A172 (cell line): Measurements from ENCODE around the gene PIK3C2G. TPM values are rescaled to one million over a fixed set of nuclear protein-coding genes. Genes with fewer than 3 reads are reported as not detected.
A peak's percentile ranks its signal among the peaks of the same experiment; 100 is the strongest.

ENCODE experiments used
- DNase-seq: peaks from one replicate; pipeline ENCODE4 v3.0.0-alpha.2; 2015; ENCODE audit warnings: low spot score
- total RNA-seq: library from RNA; depleted of rRNA; stranded (reverse); fragments of >200 nt; shearing (Covaris generic); gene quantifications from 2 replicates; pipeline ENCODE4 v1.2.3, GENCODE V29; 2014

PIK3C2G gene
- total RNA-seq, 1 experiment from 2014 or later, result not detected

DNA sequence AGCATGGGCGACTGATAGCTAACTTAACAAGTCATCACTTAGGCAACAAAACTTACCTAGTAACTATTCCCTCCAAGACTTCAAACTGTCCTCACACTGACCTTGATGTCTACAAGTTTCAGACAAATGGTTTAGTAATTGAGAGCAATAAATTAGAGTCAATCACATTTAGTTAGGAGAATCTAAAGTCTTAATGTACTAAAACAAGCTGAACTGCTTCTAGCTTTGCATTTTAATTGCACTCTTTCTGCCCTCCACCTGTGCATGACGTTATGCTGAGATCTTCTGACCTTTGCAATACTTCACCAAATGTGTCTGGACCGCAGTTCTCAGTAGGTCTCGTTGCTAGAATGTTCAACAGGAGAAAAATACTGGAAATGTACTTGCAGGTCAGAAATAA lies 158.0 kb downstream of the PIK3C2G start:
- DNase-seq, result no peak

DNA sequence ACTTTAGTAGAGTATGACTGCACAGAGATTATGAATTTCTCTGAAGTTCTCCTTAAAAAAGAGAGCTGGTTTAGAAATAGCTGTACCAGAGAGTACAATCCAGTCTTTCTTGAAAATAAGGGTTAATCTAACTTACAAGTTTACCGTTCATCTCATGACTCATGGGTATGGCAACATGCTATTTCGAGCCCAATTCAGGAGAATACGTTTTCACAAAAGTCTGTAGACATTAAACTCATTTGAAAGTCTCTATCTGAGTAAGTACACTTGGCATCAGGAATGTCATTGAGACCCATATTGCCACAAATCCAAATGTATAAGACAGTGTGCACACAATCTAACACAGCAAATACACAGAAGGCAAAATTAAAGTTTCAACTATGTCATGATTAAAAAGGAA lies 160.5 kb downstream of the PIK3C2G start:
- DNase-seq, result no peak

DNA sequence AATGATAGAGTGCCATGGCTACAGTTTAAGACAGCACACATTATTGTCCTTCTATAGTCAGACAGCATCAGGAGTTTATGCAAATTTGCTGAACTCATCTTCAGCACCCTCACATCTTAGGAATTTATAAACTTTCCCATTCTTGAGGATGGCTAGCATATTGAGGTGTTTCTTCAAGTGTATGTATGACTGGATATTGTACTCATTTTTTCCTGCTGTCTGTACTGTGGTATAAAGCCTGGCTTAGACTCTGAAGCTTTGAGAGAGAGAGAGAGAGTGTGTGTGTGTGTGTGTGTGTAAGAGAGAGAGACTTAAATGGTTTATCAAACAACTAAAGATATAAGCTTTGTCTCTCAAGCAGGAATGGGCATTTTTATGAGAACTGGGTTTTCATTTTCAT lies 161.6 kb downstream of the PIK3C2G start:
- DNase-seq, result peak; percentile 9

DNA sequence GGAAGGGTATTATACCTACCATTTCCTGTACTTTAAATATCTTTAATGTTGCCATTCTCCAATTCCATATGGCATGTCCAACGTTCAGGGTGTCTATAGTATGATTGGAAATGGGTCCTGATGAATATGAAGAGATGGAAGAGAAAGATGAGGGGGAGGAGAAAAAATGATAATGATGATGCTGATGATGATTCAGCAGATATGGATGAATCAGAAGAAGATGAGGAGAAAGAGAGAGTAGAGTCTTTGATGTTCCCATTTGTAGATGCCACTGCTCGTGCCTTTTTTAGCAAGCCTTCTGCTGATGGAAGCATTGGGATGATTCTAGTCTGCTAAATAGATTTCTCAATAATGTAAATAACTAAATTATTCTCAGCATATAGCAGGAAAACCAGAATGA lies 163.5 kb downstream of the PIK3C2G start:
- DNase-seq, result no peak

DNA sequence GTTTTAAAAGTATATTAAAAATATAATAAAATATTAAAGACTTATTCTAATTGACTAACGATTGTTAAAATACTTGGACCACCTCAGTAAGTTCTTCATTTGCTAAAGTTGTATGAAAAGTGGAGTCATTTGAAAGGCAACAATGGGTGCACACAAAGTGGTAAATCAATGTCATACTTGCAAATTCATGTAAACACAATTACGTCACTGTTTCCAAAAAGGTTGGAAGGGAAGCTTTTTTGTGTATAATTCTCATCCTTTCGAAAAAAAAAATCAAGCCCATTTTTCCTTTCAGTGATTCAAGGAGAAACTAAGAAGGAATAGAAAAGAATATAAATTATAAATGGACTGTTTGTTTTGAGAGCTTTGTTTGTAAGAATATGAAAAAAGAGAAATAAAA lies 166.2 kb downstream of the PIK3C2G start:
- DNase-seq, result no peak

DNA sequence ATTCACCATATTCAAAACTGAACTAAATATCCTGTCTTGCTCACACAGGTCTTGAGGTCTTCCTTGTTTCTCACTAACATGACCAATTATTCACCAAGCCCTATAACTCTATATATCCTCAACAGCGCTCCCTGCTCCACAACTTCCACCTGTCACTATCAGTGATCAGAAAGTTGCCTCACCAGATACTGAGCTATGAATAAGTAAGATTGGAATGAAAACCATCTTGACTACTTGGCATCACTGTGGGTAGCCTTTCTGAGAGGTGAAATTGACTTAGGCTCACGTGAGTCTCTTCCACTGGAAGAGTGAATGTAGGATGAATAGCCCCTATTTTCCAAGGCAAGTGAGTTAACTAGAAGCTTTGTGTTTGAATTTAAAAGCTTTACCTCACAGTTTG lies 167.1 kb downstream of the PIK3C2G start:
- DNase-seq, result peak; percentile 78

DNA sequence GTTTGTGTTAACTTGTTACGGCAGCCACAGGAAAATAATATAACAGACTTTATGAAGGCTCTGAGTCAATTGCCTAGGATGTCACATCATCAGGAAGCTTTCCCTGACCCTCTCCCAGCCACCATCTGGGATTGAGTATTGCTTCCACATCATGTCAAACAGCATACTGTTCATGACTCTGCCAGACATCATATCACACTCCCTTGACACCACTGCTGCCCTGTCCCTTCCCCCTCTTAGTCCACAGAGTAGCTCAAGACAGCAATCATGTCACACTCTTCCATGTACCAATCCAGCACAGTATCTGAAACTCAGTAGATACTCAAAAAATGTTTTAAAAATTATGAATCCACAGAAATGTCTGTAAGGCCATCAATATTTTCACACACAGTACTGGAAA lies 168.0 kb downstream of the PIK3C2G start:
- DNase-seq, result no peak

DNA sequence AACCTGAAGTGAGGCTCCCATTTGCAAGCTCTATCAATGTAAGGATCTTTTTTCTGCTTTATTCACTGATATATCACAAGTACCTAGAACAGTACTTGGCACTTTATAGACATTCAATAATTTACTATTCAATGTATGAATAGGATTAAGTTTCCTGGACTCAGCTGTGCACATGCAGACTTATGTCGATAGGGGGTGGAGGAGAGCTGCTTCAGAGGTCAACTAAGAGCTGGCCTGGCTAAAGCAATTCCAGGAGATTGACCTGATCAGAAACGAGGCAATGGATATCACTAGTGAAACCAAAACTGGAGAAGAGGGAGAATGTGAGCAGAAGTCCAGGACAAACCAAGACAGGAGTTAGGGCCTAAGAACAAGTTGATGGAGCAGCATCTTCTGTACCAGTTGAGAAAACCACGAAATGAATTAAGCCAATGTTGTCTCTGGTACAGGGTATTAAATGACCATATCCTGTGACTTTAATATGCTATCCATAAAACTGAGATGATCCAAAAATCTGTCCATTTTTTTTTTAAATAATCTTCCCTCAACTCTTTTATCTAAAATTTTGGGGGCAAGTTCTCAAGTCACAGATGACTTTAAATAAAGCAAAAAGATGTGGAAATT lies 169.2 kb downstream of the PIK3C2G start:
- peak; percentile 25 for DNase-seq

DNA sequence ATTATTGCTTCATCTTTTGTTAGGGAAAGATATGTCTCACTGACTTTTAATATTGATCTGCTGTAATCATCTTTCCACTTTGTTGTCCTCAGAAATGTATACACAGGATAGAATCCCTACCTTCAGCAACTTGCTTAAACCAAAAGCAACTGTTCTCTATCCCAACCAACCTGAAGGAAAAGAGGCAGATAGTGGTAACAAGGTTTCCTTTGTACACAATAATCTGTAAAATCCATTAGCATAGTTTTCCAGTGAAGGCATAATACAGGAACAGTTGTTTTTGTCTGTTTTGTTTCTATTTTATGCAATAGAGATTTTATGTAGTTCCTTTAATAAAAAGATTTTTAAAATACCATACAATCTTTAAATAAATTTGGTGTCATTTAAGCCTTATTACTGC lies 170.5 kb downstream of the PIK3C2G start:
- no peak for DNase-seq

DNA sequence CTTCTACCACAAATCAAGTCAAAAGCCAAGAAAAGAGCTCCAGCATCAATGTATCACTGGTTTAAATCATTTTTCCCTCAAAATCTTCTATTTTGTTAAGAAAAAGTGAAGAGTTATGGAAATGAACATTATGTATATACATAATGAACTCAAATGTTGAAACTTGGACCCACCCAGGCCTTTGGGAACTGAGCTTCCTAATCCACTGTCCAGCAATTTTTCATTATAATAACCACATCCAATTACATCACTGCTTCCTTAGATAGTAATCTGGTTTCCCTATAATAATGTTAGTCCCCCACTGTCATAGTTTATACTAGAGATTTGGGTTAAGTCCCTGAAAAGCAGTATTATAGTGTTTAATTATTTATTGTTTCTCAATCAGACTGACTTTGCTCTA lies 170.9 kb downstream of the PIK3C2G start:
- DNase-seq, result no peak

DNA sequence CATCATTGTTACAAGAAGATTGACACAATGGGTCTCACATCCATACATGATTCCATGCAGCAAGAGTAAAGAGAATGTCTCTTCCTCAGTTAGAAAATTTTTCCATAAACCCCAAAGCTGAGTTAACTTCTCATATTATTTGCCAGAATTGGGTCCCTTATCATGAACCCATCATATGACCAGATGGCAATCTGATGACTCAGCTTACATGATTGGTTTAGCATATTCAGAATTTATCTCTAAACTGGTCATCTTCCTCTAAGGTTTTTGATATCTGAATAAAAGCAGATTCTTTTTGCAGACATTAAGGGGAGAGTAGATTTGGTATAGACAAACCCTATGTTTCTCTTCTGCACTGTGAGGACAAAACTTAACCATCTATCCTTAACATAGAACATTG lies 174.9 kb downstream of the PIK3C2G start:
- no peak for DNase-seq

DNA sequence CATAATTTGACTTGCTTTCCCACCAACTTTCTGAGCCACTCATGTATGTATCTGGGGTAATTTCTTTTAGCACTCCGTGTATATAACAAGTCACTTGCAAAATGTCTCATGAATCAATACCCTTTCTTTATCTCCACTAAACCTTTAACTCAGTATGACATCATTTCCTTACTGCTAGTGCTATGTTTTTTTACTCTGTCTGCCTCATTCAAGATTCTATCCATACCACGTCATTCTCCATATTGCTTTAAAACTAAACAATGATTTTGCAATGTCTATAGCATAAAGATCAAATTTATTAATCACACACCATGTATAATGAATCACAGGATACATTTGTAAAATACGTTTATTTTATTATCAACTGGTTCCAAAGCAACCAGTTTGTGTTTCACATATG lies 178.2 kb downstream of the PIK3C2G start:
- DNase-seq, result no peak

DNA sequence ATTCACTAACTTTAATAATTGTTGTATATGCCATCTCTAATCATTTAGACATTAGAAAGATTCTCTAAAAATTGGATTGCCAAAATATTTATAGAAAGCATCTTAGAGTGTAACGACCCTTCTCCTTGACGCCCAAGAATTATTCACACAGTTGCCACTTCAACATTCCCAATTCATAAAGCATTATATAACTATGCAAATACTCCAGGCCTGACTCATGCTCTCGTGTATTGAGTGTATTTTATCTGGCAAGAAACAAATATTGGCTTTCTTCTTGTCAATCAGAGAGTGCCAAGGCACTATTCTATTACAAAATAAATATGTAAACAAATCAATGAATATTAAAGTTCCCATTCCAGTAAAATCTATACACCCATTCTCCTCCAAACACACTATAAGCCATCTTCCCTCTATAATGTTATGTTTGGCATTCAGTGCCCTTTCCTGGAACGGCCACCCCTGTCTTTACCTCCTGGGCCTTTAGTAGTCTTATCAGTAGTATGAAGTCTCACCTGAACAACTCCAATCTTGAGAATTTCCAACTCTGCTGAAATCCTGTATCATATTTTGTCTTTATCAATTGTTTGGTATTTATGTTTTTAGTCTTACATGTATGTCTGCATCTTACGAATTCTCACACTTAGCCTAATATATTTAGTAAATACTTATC lies 182.6 kb downstream of the PIK3C2G start:
- no peak for DNase-seq

DNA sequence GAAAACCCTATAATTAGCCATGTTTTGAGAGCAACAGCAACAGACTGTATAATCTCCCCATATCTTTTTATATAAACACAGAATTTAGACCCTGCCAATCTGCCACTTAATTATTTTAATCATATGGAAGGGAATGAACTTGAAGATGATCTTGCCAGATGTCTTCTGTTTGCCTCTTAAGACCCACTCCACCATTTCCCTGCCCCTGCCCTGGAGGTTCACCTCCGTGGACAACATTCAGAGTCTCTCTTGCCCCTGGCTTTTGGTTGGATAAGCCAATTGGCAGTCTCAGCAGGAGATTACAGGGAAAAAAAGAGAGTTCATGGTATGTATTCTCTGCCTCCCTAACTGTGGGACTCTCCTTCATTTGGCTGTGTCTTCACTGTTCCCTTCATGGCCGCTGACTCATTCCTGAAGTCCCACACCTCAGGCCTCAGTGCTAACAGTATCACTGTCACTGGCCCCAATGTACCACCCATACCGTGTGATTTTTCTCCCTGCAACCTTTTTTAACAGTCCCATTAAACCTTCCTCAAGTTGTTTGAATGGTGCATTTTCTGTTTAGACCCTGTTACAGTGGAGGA lies 184.8 kb downstream of the PIK3C2G start:
- DNase-seq, result no peak

DNA sequence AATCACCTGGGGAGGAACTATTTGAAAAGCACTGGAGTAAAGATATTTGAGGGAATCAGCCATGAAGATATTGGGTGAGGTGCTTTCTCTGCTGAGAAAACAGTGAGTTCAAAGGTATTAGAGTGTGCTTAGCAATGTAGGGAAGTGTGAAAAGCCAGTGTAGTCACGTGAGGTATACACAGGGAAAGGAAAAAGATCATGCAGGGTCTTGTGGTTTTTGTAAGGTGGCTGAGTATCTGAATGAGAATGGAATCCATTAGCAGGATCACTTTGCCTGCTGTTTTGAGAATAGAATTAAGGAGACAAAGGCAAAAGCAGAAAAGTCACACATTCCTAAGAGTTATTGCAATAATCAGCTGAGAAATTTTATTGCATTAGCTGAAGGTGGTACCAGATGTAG lies 193.0 kb downstream of the PIK3C2G start:
- no peak for DNase-seq

DNA sequence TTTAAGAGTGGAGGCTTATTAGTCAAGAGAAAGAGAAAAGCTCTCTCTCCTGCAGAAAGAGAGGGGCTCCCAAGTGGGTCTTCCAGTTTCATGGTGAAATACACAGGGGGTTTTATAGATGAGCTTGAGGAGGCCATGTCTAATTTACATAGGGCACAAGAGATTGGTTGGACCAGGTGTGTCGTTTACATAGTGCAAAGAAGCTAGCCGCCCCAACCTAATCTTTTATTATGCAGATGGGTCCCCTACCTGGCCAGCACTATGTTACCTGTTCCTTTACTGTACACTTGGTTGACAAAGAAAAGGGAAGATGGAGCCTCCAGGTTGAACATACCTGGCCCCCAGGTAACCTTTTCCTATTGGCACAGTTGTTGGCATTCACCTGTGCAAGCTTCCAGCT lies 195.0 kb downstream of the PIK3C2G start:
- no peak for DNase-seq

DNA sequence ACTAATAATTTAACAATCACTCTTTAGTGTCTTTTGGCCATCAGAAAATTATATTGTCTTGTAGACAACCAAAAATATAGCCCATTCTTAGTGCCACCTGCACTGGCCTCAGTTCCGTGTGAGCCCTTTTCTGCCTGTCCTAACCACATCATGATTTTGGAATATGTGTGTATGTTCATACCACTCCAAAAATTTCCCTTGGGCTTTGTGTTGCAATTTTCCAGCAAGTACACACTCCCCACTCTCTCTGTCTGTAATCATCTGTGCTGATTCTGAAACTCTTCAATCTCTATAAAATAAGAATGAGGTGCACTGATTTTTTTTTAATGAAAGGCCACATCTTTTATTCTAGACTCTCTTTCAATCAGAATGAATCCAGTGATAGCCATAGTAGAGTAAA lies 196.0 kb downstream of the PIK3C2G start:
- DNase-seq, result no peak

DNA sequence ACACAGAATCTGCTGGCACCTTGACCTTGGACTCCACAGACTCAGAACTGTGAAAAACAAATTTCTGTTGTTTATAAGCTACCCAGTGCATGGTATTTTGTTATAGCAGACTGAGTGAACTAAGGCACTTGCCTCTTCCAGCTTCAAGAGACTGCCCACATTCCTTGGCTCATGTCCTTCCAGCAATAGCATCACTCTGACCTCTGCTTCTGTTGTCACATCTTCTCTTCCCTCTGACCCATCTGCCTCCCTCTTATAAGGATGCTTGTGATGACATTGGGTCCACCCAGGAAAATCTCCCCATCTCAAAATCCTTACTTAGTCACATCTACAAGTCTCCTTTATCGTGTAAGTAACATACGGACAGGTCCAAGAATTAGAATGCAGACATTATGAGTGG lies 200.4 kb downstream of the PIK3C2G start:
- no peak for DNase-seq

DNA sequence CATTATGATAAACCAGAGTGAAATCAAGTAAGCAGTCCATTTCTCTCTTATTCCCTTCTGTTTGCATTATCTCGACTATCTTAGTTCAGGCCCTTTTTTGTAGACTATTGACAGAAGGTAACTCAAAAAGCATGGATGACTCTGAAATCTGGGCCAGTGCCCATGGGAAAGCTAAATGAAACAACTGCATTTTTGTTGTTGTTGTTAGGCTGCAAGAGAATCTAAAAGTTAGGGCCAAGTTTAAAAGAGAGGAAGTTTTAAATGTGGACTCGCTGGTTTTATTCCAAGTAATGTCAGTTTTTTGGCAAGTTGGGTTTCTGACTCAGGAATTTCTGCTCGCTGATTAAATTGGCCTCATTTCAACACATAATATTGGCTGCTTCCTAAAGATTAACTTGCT lies 201.1 kb downstream of the PIK3C2G start:
- DNase-seq, result peak; percentile 10

DNA sequence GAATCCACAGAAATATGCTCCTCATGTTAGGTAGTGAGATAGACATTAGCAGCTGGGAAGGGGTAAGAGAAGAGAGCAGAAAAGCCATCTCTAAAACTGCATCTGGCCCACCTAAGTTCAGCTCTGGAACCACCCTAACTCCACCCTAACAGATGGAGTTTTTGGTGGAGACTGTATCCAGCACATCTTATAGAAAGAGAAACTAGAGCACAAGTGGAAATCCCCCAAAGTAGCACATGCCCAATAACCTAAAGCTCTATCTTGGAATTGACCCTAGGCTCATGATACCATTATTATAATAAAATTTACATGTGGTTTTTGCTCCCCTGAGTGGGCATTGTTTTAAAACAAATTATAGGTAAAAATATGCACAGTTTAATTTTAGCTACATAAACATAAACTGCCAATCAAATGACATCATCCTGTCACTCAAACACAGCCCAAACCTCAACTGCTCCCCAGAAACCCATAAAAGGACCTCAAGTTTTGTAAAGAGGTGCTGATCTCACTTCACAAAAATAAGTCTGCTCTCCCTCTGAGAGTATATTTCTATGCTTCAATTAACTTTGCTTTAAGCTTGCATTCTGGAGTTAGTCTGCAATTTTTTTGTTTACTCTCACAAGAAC lies 206.4 kb downstream of the PIK3C2G start:
- no peak for DNase-seq

DNA sequence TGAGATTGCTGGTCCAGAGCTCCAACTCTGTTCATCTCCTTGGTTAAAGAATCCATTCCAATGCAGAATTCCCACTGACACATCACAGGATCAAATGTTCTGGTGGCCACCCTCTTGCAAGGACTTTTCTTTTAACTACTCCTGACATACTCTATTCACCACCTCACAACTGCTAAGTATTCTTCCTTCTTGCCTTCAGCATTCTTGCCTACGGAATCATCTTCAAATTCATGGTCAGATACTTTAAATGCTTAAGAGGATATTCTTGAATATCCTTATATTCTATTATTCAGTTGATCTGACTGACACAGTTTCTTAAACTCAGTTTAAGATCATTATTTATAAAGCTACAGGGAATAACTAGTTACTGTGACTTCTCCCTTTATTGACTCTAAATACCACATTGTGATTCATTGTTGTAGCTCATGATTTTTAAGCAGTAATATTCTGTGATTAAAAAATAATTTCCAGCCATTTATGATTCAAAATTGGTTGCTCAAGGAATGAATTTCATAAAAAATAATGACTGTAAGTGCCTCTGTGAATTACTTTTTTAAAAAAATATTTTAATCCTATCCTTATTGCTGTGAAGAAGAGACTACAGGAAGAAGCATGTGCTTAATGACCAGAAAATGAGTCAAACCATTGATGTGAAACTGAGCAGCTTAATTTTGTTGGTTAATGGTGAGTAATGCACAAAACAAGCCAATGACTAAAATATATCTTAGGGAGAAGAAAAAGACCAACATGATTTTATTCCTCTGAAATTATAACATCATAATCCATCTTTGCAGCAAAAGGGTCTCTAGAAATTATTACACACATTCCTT lies 207.1 kb downstream of the PIK3C2G start:
- DNase-seq, result peak; percentile 31

DNA sequence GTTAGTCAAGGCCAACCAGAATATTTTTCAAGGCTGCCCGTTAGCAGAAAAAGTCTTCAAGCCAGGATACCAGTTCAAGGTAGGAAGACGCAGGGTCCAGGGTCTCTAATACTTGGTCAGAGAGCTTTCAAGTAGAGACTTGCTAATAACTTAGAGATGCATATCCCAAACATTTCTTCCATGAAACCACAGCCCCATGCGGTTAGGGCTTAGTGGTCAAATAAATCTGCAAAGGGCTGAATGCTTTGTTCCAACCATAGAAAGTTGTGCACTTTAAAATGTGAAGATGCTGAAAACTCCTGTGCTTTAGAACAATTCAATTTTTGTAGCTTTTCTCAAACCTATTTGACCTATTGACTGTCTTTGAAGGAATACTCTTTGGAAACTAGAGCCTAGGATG lies 208.9 kb downstream of the PIK3C2G start:
- peak; percentile 14 for DNase-seq
